ENCODE data around the gene COX6B1. TPM values are rescaled to one million over a fixed set of nuclear protein-coding genes. Genes with fewer than 3 reads are reported as not detected.

The COX6B1 gene
- polyA plus RNA-seq, 1 of the 3 experiments (the other 2 are of a cell fraction): 826 TPM

DNA sequence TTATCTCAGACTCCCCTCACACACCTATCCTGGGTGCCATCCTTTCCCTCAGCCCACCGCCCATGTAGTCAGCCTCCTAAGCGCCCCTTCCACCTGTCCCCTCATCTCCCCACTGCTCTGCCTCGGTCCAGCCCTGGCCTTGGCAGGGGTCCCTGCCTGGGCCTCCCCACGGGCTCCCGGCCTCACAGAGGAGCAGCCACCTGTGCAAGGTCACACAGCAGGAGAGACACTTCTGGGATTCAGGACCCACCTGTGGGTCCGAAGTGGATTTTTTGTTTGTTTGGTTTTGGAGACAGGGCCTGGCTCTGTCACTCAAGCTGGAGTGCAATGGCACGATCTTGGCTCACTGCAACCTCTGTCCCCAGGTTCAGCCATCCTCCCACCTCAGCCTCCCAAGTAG is 17.5 kb downstream of the COX6B1 start:
- Histone ChIP-seq H3K79me2 (ENCODE audit: insufficient read depth) (no peaks in the 10 kb centered on the region), H3K27me3 (ENCODE audit: insufficient read depth) (peaks cover 16% of the 10 kb centered on the region; the same call in 1 of the 2 replicates), H3K4me2 (no peak overlapping the region), H3K9me2 (no peaks in the 10 kb centered on the region), H3K9me3 (no peaks in the 10 kb centered on the region), H3K27ac (ENCODE audit: low read depth in 2 of 2, low read length in 1 of 2) (no peak overlapping the region), H3K9ac (no peak overlapping the region), H3F3A (replicated peaks; ENCODE audit: insufficient read depth) (no peaks in the 10 kb centered on the region), H3K36me3 (replicated peaks in 1 of 2; ENCODE audit: control insufficient read depth in 1 of 2, insufficient read depth in 2 of 2, low read length in 1 of 2) (no peaks in the 10 kb centered on the region), H4K20me1 (ENCODE audit: insufficient read depth) (no peaks in the 10 kb centered on the region), H3K4me3 (ENCODE audit: low read depth in 2 of 2, low read length in 1 of 2) (no peak overlapping the region), H2AFZ (ENCODE audit: low read depth) (no peak overlapping the region), H3K4me1 (ENCODE audit: control insufficient read depth in 1 of 2, insufficient read depth in 2 of 2, low read depth in 1 of 2, low read length in 1 of 2) (no peaks in the 10 kb centered on the region)
- ChIA-PET POLR2A (no interaction called here), CTCF (interaction anchor here (1.0 kb wide), 1 partner anchor 10 kb away, joined by 3 read pairs; no protein-coding TSS in a partner anchor)
- no peak for DNase-seq
- 64% methylated on average over 6 of the region's 7 CpGs for WGBS (ENCODE audit: low lambda C conversion rate)
- TF ChIP-seq SMC3 (IDR thresholded peaks at IDR 0.05; ENCODE audit: low read depth, low read length): no peak
- no peak for TF ChIP-seq SIN3A (IDR thresholded peaks at IDR 0.05; ENCODE audit: borderline replicate concordance, low read depth, low read length)
- no peak for TF ChIP-seq RFX5 (IDR thresholded peaks at IDR 0.05; ENCODE audit: low read length)
- TF ChIP-seq EP300 (IDR thresholded peaks at IDR 0.05; ENCODE audit: borderline replicate concordance in 1 of 2, low read depth in 1 of 2, low read length in 1 of 2): no peak
- TF ChIP-seq, protein P1, sequence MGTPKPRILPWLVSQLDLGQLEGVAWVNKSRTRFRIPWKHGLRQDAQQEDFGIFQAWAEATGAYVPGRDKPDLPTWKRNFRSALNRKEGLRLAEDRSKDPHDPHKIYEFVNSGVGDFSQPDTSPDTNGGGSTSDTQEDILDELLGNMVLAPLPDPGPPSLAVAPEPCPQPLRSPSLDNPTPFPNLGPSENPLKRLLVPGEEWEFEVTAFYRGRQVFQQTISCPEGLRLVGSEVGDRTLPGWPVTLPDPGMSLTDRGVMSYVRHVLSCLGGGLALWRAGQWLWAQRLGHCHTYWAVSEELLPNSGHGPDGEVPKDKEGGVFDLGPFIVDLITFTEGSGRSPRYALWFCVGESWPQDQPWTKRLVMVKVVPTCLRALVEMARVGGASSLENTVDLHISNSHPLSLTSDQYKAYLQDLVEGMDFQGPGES (IDR thresholded peaks at IDR 0.05; ENCODE audit: low read depth, low read length): no peak
- TF ChIP-seq GATA2 (CRISPR knock-in tag; IDR thresholded peaks at IDR 0.05): no peak

DNA sequence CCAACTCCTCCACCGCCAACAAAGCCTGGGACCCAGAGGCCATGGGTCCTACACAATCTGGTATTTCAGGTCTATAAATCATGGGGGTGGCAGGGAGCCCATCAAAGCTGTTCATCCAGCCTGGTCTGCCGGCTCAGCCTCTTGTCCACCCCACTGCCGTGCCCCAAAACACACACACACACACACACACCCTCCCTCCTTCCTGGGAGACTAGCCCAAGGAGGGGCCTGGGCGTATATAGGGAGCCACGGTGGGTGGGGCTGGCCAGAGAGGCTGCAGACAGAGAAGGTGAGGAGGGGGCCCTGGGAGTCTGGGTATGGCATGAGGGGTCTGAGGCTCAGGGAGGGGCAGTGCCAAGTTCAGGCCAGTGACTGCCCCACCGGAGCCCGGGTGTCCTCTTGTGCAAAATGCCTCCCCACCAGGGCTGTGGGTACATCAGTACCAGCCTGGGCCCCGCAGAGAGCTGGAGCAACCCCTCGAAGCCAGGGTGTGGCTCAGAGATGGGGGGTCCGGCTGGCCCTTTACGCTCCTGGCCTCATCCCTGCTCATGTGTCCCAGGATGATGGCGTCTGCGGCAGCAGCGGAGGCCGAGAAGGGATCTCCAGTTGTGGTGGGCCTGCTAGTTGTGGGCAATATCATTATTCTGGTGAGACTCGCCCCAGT is 18.3 kb downstream of the COX6B1 start, which contains the start of gene UPK1A:
Gene UPK1A (plus strand): TSS at position 267 of the 663 bp plus-strand sequence. CDS start 296 bp downstream, at position 563.
- no peaks in the 10 kb centered on the region for H4K20me1 ChIP-seq (ENCODE audit: insufficient read depth)
- no peak within 1 kb of the TSS for H3K9ac ChIP-seq
- no peaks in the 10 kb centered on the region for H3K36me3 ChIP-seq (replicated peaks in 1 of 2; ENCODE audit: control insufficient read depth in 1 of 2, insufficient read depth in 2 of 2, low read length in 1 of 2)
- no peaks in the 10 kb centered on the region for H3K9me2 ChIP-seq
- POLR2A ChIA-PET: no interaction called here
- no peaks in the 10 kb centered on the region for H3K9me3 ChIP-seq
- no peak for DNase-seq
- H3K79me2 ChIP-seq (ENCODE audit: insufficient read depth): no peaks in the 10 kb centered on the region
- no peaks in the 10 kb centered on the region for H3K4me1 ChIP-seq (ENCODE audit: control insufficient read depth in 1 of 2, insufficient read depth in 2 of 2, low read depth in 1 of 2, low read length in 1 of 2)
- no peak for TF ChIP-seq NRF1 (IDR thresholded peaks at IDR 0.05; ENCODE audit: low read depth, low read length)
- no peak for TF ChIP-seq FOXM1 (IDR thresholded peaks at IDR 0.05; ENCODE audit: low read depth)
- TF ChIP-seq TEAD4 (IDR thresholded peaks at IDR 0.05; ENCODE audit: borderline replicate concordance, insufficient read depth): no peak
- TF ChIP-seq GATA2 (CRISPR knock-in tag; IDR thresholded peaks at IDR 0.05): no peak
- TF ChIP-seq EZH2phosphoT487 (IDR thresholded peaks at IDR 0.05; ENCODE audit: borderline replicate concordance, low read depth): no peak
- no peak for TF ChIP-seq POLR2AphosphoS5 (IDR thresholded peaks at IDR 0.05; ENCODE audit: low read depth, low read length)
- TF ChIP-seq RAD21 (IDR thresholded peaks at IDR 0.05; ENCODE audit: low read length): no peak
- TF ChIP-seq EP300 (IDR thresholded peaks at IDR 0.05; ENCODE audit: borderline replicate concordance in 1 of 2, low read depth in 1 of 2, low read length in 1 of 2): no peak
- no peak for TF ChIP-seq SIN3A (IDR thresholded peaks at IDR 0.05; ENCODE audit: borderline replicate concordance, low read depth, low read length)
- TF ChIP-seq TCF12 (IDR thresholded peaks at IDR 0.05): no peak
- TF ChIP-seq RFX5 (IDR thresholded peaks at IDR 0.05; ENCODE audit: low read length): no peak
- TF ChIP-seq CHD2 (IDR thresholded peaks at IDR 0.05; ENCODE audit: low read length, partially characterized antibody): no peak
- no peak for TF ChIP-seq NFIC (IDR thresholded peaks at IDR 0.05; ENCODE audit: borderline replicate concordance)
- no peak within 1 kb of the TSS for H2AFZ ChIP-seq (ENCODE audit: low read depth)
- no peak within 1 kb of the TSS for H3K27ac ChIP-seq (ENCODE audit: low read depth in 2 of 2, low read length in 1 of 2)
- peaks cover 16% of the 10 kb centered on the region; the same call in 1 of the 2 replicates for H3K27me3 ChIP-seq (ENCODE audit: insufficient read depth)
- no peaks in the 10 kb centered on the region for H3F3A ChIP-seq (replicated peaks; ENCODE audit: insufficient read depth)
- CTCF ChIA-PET: interaction anchor here (1.0 to 1.2 kb wide), 2 partner anchors 9 to 11 kb away, joined by 3 to 6 read pairs; no protein-coding TSS in a partner anchor
- no peak within 1 kb of the TSS for H3K4me2 ChIP-seq
- H3K4me3 ChIP-seq (ENCODE audit: low read depth in 2 of 2, low read length in 1 of 2): no peak within 1 kb of the TSS
- 62% methylated on average over 14 of the region's 16 CpGs for WGBS (ENCODE audit: low lambda C conversion rate)

Measured in SK-N-SH (cell line).